Retinal pigment epithelial cell (primary cell): ENCODE results near the gene ITGA1.

ENCODE experiments used
- DNase-seq: peaks from one replicate; pipeline ENCODE4 v3.0.0-alpha.2; 2010; ENCODE audit warnings: low read depth
- H3K4me3 ChIP-seq: 2 replicates; pipeline ENCODE4 v1.5.1; 2011; ENCODE audit warnings: mild to moderate bottlenecking, low read length, control low read depth, moderate library complexity
- TF ChIP-seq, protein P1 (sequence below): conservative IDR thresholded peaks from 2 replicates; pipeline ENCODE4 v1.5.1; 2011; ENCODE audit warnings: low read depth, low read length, control low read depth, inconsistent platforms

Gene ITGA1

DNA sequence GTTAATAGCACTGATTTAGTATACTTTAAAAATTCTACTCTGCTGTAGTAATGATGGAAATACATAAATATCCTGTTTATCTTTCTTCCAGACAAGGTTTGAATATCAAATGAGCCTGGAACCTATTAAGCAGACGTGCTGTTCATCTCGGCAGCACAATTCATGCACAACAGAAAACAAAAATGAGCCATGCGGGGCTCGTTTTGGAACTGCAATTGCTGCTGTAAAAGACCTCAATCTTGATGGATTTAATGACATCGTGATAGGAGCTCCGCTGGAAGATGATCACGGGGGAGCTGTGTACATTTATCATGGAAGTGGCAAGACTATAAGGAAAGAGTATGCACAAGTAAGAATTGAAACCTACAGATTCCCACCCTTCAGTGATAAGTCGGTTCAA lies 122.4 kb downstream of the ITGA1 start:
- DNase-seq, result no peak
- H3K4me3 ChIP-seq, result no peak overlapping the region
- TF ChIP-seq, protein P1, sequence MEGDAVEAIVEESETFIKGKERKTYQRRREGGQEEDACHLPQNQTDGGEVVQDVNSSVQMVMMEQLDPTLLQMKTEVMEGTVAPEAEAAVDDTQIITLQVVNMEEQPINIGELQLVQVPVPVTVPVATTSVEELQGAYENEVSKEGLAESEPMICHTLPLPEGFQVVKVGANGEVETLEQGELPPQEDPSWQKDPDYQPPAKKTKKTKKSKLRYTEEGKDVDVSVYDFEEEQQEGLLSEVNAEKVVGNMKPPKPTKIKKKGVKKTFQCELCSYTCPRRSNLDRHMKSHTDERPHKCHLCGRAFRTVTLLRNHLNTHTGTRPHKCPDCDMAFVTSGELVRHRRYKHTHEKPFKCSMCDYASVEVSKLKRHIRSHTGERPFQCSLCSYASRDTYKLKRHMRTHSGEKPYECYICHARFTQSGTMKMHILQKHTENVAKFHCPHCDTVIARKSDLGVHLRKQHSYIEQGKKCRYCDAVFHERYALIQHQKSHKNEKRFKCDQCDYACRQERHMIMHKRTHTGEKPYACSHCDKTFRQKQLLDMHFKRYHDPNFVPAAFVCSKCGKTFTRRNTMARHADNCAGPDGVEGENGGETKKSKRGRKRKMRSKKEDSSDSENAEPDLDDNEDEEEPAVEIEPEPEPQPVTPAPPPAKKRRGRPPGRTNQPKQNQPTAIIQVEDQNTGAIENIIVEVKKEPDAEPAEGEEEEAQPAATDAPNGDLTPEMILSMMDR, result no peak

DNA sequence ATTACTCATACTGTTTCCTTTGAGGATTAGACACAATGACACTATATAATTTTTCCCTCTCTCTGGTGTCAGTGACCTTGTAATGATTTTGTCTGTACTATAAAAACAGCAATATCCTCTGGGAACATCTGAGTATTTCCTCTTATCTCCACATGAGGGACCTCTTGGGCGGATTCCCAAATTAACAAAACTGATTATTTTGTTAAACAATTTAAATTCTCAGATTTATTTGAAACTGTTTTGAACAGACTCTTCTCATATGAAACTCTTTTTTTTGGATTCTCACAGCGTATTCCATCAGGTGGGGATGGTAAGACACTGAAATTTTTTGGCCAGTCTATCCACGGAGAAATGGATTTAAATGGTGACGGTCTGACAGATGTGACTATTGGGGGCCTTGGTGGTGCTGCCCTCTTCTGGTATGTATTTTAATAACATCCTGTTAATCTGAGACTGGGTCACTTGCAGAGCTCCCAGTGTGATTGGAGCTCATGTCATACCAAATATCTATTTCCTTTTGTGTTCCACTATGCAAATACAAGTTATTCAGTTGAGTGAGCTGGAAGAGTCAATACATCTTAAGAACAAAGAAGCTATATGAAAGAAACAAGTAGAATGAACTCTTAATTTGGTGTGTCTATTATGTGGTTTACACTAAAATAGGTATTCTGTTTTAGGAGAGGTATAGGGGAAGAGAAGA lies 127.6 kb downstream of the ITGA1 start:
- TF ChIP-seq, protein P1, result peak; percentile 59
- no peak for DNase-seq
- peak overlapping the region; percentile 37 for H3K4me3 ChIP-seq

- DNase-seq, result no peak
- no peak overlapping the region for H3K4me3 ChIP-seq
- TF ChIP-seq, protein P1, result no peak
Observed at GRCh38 chr5:52920929-52921328, 133.2 kb downstream of the ITGA1 start.

DNA sequence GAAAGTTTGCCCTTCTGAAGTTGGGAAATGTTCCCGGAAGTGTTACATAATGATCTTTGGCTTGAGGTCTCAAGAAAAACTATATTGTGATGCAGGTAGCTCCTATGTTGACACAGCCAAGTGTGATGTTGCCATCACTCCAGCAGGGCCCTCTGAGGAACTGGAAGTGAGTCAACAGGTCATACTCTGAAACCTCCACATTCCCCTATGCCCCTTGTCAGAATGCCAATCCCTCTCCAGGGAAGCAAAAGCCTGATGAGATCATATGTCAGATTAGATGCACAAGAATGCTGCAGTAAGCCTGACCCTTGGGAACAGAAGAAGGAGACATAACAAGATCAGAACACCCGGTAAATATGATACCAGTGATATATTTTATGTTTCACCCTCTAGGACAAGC lies 134.7 kb downstream of the ITGA1 start:
- TF ChIP-seq, protein P1, result peak; percentile 26
- H3K4me3 ChIP-seq, result no peak overlapping the region
- DNase-seq, result peak; percentile 96

- DNase-seq, result no peak
- no peak overlapping the region for H3K4me3 ChIP-seq
- TF ChIP-seq, protein P1, result no peak
Observed at GRCh38 chr5:52924456-52924855, 136.7 kb downstream of the ITGA1 start.

GRCh38 chr5:52925001-52925400 lies 137.3 kb downstream of the ITGA1 start:
- TF ChIP-seq, protein P1, result no peak
- H3K4me3 ChIP-seq, result no peak overlapping the region
- DNase-seq, result no peak

DNA sequence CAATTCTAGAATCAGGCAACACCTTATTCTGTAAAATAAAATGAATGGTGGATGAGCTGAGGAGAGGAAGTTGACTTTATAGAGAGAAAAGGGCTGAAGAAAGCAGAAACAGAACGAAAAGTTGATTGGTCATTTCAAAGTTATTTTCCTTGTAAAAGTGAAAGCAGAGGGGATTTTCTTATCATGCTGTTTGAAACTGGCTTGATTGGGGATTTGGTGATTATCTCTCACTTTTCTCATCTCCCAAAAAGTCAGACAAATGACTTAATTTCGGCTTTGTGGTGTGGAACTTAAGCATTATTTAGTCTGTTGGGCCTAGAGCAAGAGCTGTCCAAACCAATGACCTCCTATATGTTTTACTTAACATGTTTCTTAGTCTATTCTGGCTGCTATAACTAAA lies 141.0 kb downstream of the ITGA1 start:
- DNase-seq, result no peak
- H3K4me3 ChIP-seq, result no peak overlapping the region
- TF ChIP-seq, protein P1, result no peak
